Adrenal gland (tissue), 5 donors: ENCODE data around the gene ADCY2.

Source experiments
- POLR2A ChIP-seq, 2 donors: fragments of 450-650 bp; IDR thresholded peaks; one replicate each; pipeline ENCODE4 v1.6.1; 2017; ENCODE audit warnings: antibody characterized with exemption in 2 of 2, mild to moderate bottlenecking in 2 of 2, moderate library complexity in 1 of 2
- TF ChIP-seq, protein P1 (sequence below), 6 experiments: fragments of 450-650 bp in 4 of 6; fragments of 200-600 bp in 2 of 6; sonication (generic) in 1 of 6; IDR thresholded peaks; 1 replicate in 5 of 6; 2 replicates in 1 of 6; pipeline versions ENCODE4 v1.5.1 to v1.8.0; 2016 to 2021; ENCODE audit warnings: antibody characterized with exemption in 6 of 6, mild to moderate bottlenecking in 2 of 6, moderate library complexity in 1 of 6
- donor health status: DM: no; HTN: no; CAD: no.

DNA sequence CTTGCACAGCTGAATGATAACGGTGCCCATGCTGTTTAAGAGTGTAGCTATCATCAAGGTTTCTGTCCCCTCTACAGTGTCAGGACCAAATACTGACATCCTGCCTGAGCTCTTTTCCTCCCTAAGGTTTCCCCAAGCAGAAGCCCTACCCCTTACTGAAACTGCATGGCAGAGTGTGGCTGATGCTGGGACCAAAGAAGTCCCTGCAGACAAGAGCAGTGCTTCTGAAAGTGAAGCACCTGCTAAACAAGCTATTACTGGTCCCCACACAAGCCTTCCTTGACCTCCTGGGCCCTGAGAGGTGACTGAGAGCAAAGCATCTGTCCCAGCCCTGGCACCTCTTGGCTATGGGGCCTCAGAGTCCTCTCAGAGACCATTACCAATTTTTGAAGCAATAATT is 398.9 kb downstream of the ADCY2 start:
- TF ChIP-seq, protein P1, sequence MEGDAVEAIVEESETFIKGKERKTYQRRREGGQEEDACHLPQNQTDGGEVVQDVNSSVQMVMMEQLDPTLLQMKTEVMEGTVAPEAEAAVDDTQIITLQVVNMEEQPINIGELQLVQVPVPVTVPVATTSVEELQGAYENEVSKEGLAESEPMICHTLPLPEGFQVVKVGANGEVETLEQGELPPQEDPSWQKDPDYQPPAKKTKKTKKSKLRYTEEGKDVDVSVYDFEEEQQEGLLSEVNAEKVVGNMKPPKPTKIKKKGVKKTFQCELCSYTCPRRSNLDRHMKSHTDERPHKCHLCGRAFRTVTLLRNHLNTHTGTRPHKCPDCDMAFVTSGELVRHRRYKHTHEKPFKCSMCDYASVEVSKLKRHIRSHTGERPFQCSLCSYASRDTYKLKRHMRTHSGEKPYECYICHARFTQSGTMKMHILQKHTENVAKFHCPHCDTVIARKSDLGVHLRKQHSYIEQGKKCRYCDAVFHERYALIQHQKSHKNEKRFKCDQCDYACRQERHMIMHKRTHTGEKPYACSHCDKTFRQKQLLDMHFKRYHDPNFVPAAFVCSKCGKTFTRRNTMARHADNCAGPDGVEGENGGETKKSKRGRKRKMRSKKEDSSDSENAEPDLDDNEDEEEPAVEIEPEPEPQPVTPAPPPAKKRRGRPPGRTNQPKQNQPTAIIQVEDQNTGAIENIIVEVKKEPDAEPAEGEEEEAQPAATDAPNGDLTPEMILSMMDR (IDR thresholded peaks at IDR 0.05): no peak
- TF ChIP-seq POLR2A (IDR thresholded peaks at IDR 0.05): no peak
